VCaP (cell line): Measurements from ENCODE around the gene MGAT1.

ENCODE experiments used
- H3K27ac ChIP-seq: fragments of 450-650 bp; 2 replicates; pipeline ENCODE4 v1.5.1; 2017
- CTCF ChIP-seq: fragments of 450-650 bp; conservative IDR thresholded peaks from 2 replicates; pipeline ENCODE4 v1.5.1; 2017; ENCODE audit warnings: mild to moderate bottlenecking, moderate library complexity

MGAT1 gene

GRCh38 chr5:180779985-180780610 is 22.5 kb downstream of the MGAT1 start:
- no peak for TF ChIP-seq CTCF
- H3K27ac ChIP-seq: no peak overlapping the region

GRCh38 chr5:180777475-180777874 is 25.1 kb downstream of the MGAT1 start:
- TF ChIP-seq CTCF: no peak
- no peak overlapping the region for H3K27ac ChIP-seq

GRCh38 chr5:180776376-180776775 is 26.2 kb downstream of the MGAT1 start:
- no peak for TF ChIP-seq CTCF
- H3K27ac ChIP-seq: no peak overlapping the region

- no peak for TF ChIP-seq CTCF
- no peak overlapping the region for H3K27ac ChIP-seq
Observed at GRCh38 chr5:180775624-180776023, 27.0 kb downstream of the MGAT1 start.

GRCh38 chr5:180771839-180772238 is 30.8 kb downstream of the MGAT1 start:
- no peak overlapping the region for H3K27ac ChIP-seq
- no peak for TF ChIP-seq CTCF

GRCh38 chr5:180769821-180770220 is 32.8 kb downstream of the MGAT1 start:
- H3K27ac ChIP-seq: no peak overlapping the region
- TF ChIP-seq CTCF: no peak

GRCh38 chr5:180755601-180756000 is 47.0 kb downstream of the MGAT1 start:
- no peak overlapping the region for H3K27ac ChIP-seq
- TF ChIP-seq CTCF: no peak
